K562 (cell line): ENCODE data around the gene HJV. TPM values are rescaled to one million over a fixed set of nuclear protein-coding genes. Genes with fewer than 3 reads are reported as not detected.

Source experiments
- ARNT ChIP-seq, 2 experiments: fragments of 450-650 bp; IDR thresholded peaks; 2 replicates each; pipeline ENCODE4 v1.6.1; 2016; ENCODE audit warnings: mild to moderate bottlenecking in 1 of 2
- CTBP1 ChIP-seq: fragments of 450-650 bp; IDR thresholded peaks from 2 replicates; pipeline ENCODE4 v1.6.1; 2016; ENCODE audit warnings: borderline replicate concordance
- CTCF ChIP-seq, 3 experiments: IDR thresholded peaks in 2 of 3; conservative IDR thresholded peaks in 1 of 3; 2 replicates each; pipeline ENCODE4 v1.5.1; 2011 to 2012; ENCODE audit warnings: low read length in 3 of 3, mild to moderate bottlenecking in 3 of 3, control low read depth in 2 of 3, improper control_type of control experiment in 1 of 3, inconsistent platforms in 1 of 3, low read depth in 1 of 3, mixed read lengths in 1 of 3, moderate library complexity in 1 of 3; ENCODE audit not compliant: insufficient read depth in 2 of 3
- ETV5 ChIP-seq: sonication (generic); formaldehyde crosslinking; IDR thresholded peaks from 2 replicates; pipeline ENCODE4 v1.4.0; 2020; ENCODE audit warnings: low read depth, mild to moderate bottlenecking, missing genetic modification reagents
- FUS ChIP-seq: fragments of 200-400 bp; formaldehyde crosslinking; optimal IDR thresholded peaks from 2 replicates; pipeline ENCODE3; 2017; ENCODE audit warnings: low read depth, low read length
- GABPB2 ChIP-seq: fragments of 250-450 bp; sonication (Bioruptor Pico); conservative IDR thresholded peaks from 2 replicates; pipeline ENCODE4 v1.5.1; 2021; ENCODE audit warnings: mild to moderate bottlenecking
- GATA2 ChIP-seq: sonication (generic); formaldehyde crosslinking; IDR thresholded peaks from 2 replicates; pipeline ENCODE4 v1.4.0; 2020; ENCODE audit warnings: mild to moderate bottlenecking, missing genetic modification reagents
- OTX1 ChIP-seq: fragments of 450-650 bp; formaldehyde crosslinking; IDR thresholded peaks from 2 replicates; pipeline ENCODE4 v1.4.0; 2022; ENCODE audit warnings: mild to moderate bottlenecking
- PHTF2 ChIP-seq: fragments of 250-450 bp; sonication (Bioruptor Pico); IDR thresholded peaks from 2 replicates; pipeline ENCODE4 v1.5.0; 2021; ENCODE audit warnings: mild to moderate bottlenecking
- POLR2A ChIP-seq: fragments of 450-650 bp; conservative IDR thresholded peaks from 2 replicates; pipeline ENCODE4 v1.6.1; 2016
- SMAD4 ChIP-seq: fragments of 250-450 bp; sonication (Bioruptor Pico); conservative IDR thresholded peaks from 2 replicates; pipeline ENCODE4 v1.8.0; 2021; ENCODE audit warnings: inconsistent platforms, mild to moderate bottlenecking, moderate library complexity
- ZBTB12 ChIP-seq: fragments of 250-450 bp; sonication (Bioruptor Pico); IDR thresholded peaks from 2 replicates; pipeline ENCODE4 v1.4.0; 2020
- ZNF280A ChIP-seq: fragments of 450-650 bp; IDR thresholded peaks from 2 replicates; pipeline ENCODE4 v1.6.1; 2018; ENCODE audit warnings: mild to moderate bottlenecking, low read depth; ENCODE audit not compliant: partially characterized antibody
- ZNF3 ChIP-seq: fragments of 250-450 bp; sonication (Bioruptor Pico); IDR thresholded peaks from 2 replicates; pipeline ENCODE4 v1.5.0; 2021; ENCODE audit warnings: mild to moderate bottlenecking, moderate library complexity
- polyA plus RNA-seq, 8 experiments: library from polyadenylated mRNA; depleted of rRNA in 4 of 8; stranded (reverse) in 5 of 8; unstranded in 3 of 8; fragments of >200 nt; fragmentation: Nextera tagmentation in 2 of 8; fragmentation: Illumina TruSeq in 1 of 8; extraction: Ambion mirVana in 2 of 8; extraction: Trizol in 1 of 8; gene quantifications; 2 replicates each; pipeline versions ENCODE4 v1.2.1 to v1.2.3, GENCODE V29; 2011 to 2014; ENCODE audit warnings: inconsistent platforms in 1 of 8, missing spikeins in 1 of 8
- total RNA-seq, 7 experiments: library from RNA; depleted of rRNA in 6 of 7; stranded (reverse); fragments of >200 nt in 6 of 7; fragmentation: Illumina TruSeq in 2 of 7; extraction: Trizol in 2 of 7; gene quantifications; 2 replicates each; pipeline versions ENCODE4 v1.2.1 to v1.2.3, GENCODE V29; 2011 to 2021; ENCODE audit warnings: low replicate concordance in 1 of 7
- TF ChIP-seq, protein P1 (sequence below): fragments of 450-650 bp; formaldehyde crosslinking; IDR thresholded peaks from 2 replicates; pipeline ENCODE4 v1.4.0; 2022; ENCODE audit warnings: mild to moderate bottlenecking, moderate library complexity
- TF ChIP-seq, protein P2 (sequence below), 2 experiments: fragments of 450-650 bp; conservative IDR thresholded peaks; 2 replicates each; pipeline ENCODE4 v1.6.1; 2017; ENCODE audit warnings: mild to moderate bottlenecking in 2 of 2, moderate library complexity in 2 of 2
- TF ChIP-seq, protein P3 (sequence below): fragments of 450-650 bp; IDR thresholded peaks from 2 replicates; pipeline ENCODE4 v1.6.1; 2016
- TF ChIP-seq, protein P4 (sequence below): fragments of 450-650 bp; formaldehyde crosslinking; IDR thresholded peaks from 2 replicates; pipeline ENCODE4 v1.4.0; 2020; ENCODE audit warnings: mild to moderate bottlenecking, moderate library complexity

HJV gene
- total and polyA plus RNA-seq, 9 of the 15 experiments (the other 6 are each of a cell fraction or from before 2014, with no cell fraction given): 1.0 to 6.6 (median 2.4) TPM

- TF ChIP-seq, protein P1, sequence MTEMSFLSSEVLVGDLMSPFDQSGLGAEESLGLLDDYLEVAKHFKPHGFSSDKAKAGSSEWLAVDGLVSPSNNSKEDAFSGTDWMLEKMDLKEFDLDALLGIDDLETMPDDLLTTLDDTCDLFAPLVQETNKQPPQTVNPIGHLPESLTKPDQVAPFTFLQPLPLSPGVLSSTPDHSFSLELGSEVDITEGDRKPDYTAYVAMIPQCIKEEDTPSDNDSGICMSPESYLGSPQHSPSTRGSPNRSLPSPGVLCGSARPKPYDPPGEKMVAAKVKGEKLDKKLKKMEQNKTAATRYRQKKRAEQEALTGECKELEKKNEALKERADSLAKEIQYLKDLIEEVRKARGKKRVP (CRISPR knock-in tag): peak; percentile 89
- TF ChIP-seq GABPB2 (CRISPR knock-in tag): peak; percentile 99
- TF ChIP-seq GATA2 (CRISPR knock-in tag): peak; percentile 28; the same call in 1 of the 2 replicates
- TF ChIP-seq FUS: peak; percentile 89
- no peak for TF ChIP-seq ZNF280A
- peak; percentile 96 for TF ChIP-seq POLR2A
- TF ChIP-seq SMAD4: 0 out of 2 replicates have a peak, but pooled peaks have one; percentile 17
- TF ChIP-seq OTX1 (CRISPR knock-in tag): peak; percentile 100
- TF ChIP-seq PHTF2 (CRISPR knock-in tag): peak; percentile 81
- TF ChIP-seq CTCF (IDR thresholded peaks at IDR 0.05 in 2 of 3, conservative IDR thresholded peaks at IDR 0.05 in 1 of 3; ENCODE audit: insufficient read depth in 2 of 3, low read depth in 1 of 3, low read length in 3 of 3): no peak
- TF ChIP-seq ZBTB12 (CRISPR knock-in tag): peak; percentile 28; the same call in 1 of the 2 replicates
- TF ChIP-seq ZNF3 (CRISPR knock-in tag): peak; percentile 85
- no peak for TF ChIP-seq ARNT (IDR thresholded peaks at IDR 0.05)
- TF ChIP-seq, protein P2, sequence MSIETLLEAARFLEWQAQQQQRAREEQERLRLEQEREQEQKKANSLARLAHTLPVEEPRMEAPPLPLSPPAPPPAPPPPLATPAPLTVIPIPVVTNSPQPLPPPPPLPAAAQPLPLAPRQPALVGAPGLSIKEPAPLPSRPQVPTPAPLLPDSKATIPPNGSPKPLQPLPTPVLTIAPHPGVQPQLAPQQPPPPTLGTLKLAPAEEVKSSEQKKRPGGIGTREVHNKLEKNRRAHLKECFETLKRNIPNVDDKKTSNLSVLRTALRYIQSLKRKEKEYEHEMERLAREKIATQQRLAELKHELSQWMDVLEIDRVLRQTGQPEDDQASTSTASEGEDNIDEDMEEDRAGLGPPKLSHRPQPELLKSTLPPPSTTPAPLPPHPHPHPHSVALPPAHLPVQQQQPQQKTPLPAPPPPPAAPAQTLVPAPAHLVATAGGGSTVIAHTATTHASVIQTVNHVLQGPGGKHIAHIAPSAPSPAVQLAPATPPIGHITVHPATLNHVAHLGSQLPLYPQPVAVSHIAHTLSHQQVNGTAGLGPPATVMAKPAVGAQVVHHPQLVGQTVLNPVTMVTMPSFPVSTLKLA (conservative IDR thresholded peaks at IDR 0.05): 0 out of 4 replicates have a peak, but pooled peaks of 1 of the 2 experiments have one; percentile 16
- peak; percentile 59; the same call in 1 of the 2 replicates for TF ChIP-seq ETV5 (CRISPR knock-in tag)
- TF ChIP-seq, protein P3, sequence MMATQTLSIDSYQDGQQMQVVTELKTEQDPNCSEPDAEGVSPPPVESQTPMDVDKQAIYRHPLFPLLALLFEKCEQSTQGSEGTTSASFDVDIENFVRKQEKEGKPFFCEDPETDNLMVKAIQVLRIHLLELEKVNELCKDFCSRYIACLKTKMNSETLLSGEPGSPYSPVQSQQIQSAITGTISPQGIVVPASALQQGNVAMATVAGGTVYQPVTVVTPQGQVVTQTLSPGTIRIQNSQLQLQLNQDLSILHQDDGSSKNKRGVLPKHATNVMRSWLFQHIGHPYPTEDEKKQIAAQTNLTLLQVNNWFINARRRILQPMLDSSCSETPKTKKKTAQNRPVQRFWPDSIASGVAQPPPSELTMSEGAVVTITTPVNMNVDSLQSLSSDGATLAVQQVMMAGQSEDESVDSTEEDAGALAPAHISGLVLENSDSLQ: no peak
- TF ChIP-seq, protein P4, sequence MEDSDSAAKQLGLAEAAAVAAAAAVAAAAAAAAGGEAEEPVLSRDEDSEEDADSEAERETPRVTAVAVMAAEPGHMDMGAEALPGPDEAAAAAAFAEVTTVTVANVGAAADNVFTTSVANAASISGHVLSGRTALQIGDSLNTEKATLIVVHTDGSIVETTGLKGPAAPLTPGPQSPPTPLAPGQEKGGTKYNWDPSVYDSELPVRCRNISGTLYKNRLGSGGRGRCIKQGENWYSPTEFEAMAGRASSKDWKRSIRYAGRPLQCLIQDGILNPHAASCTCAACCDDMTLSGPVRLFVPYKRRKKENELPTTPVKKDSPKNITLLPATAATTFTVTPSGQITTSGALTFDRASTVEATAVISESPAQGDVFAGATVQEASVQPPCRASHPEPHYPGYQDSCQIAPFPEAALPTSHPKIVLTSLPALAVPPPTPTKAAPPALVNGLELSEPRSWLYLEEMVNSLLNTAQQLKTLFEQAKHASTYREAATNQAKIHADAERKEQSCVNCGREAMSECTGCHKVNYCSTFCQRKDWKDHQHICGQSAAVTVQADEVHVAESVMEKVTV (CRISPR knock-in tag): peak; percentile 83
- 0 out of 2 replicates have a peak, but pooled peaks have one; percentile 12 for TF ChIP-seq CTBP1
Observed at GRCh38 chr1:145991735-145992412, 29.7 kb downstream of the HJV start (continued).
